ENCODE data around the gene CEACAM18.

DNA sequence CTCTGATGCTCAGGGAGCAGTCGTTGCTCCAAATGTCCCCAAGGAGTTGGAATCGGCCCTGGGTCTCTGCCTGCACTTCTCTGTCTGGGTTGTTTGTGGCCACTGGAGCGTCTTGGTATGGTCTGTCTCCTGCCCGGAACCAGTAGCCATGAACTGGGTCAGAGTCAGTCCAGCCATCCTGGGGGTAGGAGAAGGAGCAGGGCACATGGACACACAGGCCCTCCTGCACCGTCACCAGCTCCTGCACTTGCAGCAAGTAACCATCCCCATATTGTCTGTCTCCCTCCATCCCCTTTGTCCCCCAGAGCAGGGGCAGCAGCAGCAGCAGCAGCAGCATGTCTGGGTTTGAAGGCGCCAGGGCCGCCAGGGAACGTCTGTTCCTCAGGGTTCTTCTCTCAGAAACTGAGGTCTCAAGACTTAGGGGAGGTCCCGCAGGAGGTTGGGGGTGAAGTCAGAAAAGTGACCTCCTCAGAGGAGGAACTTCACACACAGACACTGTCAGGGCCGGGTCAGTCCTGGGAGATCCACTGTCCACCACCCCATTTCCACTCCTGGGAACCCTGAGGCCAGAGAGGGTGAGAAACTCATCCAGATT, 20.2 kb upstream of the CEACAM18 start, which contains the start of gene SIGLEC8:
- TF ChIP-seq, protein P1, sequence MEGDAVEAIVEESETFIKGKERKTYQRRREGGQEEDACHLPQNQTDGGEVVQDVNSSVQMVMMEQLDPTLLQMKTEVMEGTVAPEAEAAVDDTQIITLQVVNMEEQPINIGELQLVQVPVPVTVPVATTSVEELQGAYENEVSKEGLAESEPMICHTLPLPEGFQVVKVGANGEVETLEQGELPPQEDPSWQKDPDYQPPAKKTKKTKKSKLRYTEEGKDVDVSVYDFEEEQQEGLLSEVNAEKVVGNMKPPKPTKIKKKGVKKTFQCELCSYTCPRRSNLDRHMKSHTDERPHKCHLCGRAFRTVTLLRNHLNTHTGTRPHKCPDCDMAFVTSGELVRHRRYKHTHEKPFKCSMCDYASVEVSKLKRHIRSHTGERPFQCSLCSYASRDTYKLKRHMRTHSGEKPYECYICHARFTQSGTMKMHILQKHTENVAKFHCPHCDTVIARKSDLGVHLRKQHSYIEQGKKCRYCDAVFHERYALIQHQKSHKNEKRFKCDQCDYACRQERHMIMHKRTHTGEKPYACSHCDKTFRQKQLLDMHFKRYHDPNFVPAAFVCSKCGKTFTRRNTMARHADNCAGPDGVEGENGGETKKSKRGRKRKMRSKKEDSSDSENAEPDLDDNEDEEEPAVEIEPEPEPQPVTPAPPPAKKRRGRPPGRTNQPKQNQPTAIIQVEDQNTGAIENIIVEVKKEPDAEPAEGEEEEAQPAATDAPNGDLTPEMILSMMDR (IDR thresholded peaks at IDR 0.05): no peak
- no peak for TF ChIP-seq POLR2A (IDR thresholded peaks at IDR 0.05)

Measured in Peyer's patch (tissue), 4 donors.